ENCODE data around the gene LIN7C. TPM values are rescaled to one million over a fixed set of nuclear protein-coding genes. Genes with fewer than 3 reads are reported as not detected.

LIN7C gene
- total RNA-seq, 1 donor from 2014 or later = 26.0 TPM

GRCh38 chr11:27489092-27489491 is 17.5 kb downstream of the LIN7C start:
- H3K27ac Mint-ChIP-seq = no peak overlapping the region
- DNase-seq (ENCODE audit: low spot score in 2 of 2, unreplicated experiment in 2 of 2) = no peak
- no peaks in the 10 kb centered on the region for H3K4me1 Mint-ChIP-seq

GRCh38 chr11:27487706-27488105 is 18.9 kb downstream of the LIN7C start:
- H3K27me3 Mint-ChIP-seq (ENCODE audit: low read depth) = no peaks in the 10 kb centered on the region

More at GRCh38 chr11:27489092-27489491, 17.5 kb downstream of the LIN7C start:
- peaks cover 5% of the 10 kb centered on the region for H3K9me3 Mint-ChIP-seq
- TF ChIP-seq, protein P1, sequence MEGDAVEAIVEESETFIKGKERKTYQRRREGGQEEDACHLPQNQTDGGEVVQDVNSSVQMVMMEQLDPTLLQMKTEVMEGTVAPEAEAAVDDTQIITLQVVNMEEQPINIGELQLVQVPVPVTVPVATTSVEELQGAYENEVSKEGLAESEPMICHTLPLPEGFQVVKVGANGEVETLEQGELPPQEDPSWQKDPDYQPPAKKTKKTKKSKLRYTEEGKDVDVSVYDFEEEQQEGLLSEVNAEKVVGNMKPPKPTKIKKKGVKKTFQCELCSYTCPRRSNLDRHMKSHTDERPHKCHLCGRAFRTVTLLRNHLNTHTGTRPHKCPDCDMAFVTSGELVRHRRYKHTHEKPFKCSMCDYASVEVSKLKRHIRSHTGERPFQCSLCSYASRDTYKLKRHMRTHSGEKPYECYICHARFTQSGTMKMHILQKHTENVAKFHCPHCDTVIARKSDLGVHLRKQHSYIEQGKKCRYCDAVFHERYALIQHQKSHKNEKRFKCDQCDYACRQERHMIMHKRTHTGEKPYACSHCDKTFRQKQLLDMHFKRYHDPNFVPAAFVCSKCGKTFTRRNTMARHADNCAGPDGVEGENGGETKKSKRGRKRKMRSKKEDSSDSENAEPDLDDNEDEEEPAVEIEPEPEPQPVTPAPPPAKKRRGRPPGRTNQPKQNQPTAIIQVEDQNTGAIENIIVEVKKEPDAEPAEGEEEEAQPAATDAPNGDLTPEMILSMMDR (IDR thresholded peaks at IDR 0.05; ENCODE audit: unreplicated experiment) = no peak
- H3K36me3 Mint-ChIP-seq = peaks cover 34% of the 10 kb centered on the region
- H3K4me3 Mint-ChIP-seq = no peak overlapping the region
- no peaks in the 10 kb centered on the region for H3K27me3 Mint-ChIP-seq (ENCODE audit: low read depth)

GRCh38 chr11:27485930-27486773 is 20.4 kb downstream of the LIN7C start:
- Mint-ChIP-seq H3K9me3 (peaks cover 5% of the 10 kb centered on the region), H3K4me3 (no peak overlapping the region), H3K4me1 (peaks cover 3% of the 10 kb centered on the region), H3K27ac (no peak overlapping the region), H3K27me3 (ENCODE audit: low read depth) (no peaks in the 10 kb centered on the region), H3K36me3 (peaks cover 21% of the 10 kb centered on the region)
- DNase-seq (ENCODE audit: low spot score in 2 of 2, unreplicated experiment in 2 of 2) = no peak
- TF ChIP-seq, protein P1 (IDR thresholded peaks at IDR 0.05; ENCODE audit: unreplicated experiment) = peak; percentile 92

More at GRCh38 chr11:27487706-27488105, 18.9 kb downstream of the LIN7C start:
- H3K9me3 Mint-ChIP-seq = peaks cover 5% of the 10 kb centered on the region
- H3K4me1 Mint-ChIP-seq = peaks cover 2% of the 10 kb centered on the region
- TF ChIP-seq, protein P1 (IDR thresholded peaks at IDR 0.05; ENCODE audit: unreplicated experiment) = no peak
- no peak overlapping the region for H3K27ac Mint-ChIP-seq
- H3K36me3 Mint-ChIP-seq = peaks cover 32% of the 10 kb centered on the region
- DNase-seq (ENCODE audit: low spot score in 2 of 2, unreplicated experiment in 2 of 2) = no peak
- no peak overlapping the region for H3K4me3 Mint-ChIP-seq

DNA sequence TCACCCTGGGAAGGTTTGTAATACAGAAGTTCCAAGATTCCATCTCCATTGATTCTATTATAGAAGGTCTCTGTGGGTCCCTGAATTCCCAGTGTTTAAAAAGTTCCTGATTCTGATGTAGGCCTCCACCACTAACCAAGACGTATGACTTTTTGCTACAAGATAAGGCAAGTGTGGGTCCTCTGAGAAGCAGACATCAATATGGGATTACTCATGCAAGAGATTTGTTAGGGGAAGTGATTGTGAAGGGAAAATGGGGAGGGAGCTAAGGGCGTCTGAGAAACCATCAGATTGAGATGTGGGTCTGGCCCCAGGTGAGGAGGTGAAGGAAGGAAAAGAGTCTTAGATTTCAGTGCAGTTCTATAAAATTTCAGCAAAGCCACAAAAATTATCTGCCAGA is 23.8 kb downstream of the LIN7C start:
- Mint-ChIP-seq H3K27me3 (ENCODE audit: low read depth) (no peaks in the 10 kb centered on the region), H3K4me1 (peaks cover 3% of the 10 kb centered on the region), H3K27ac (no peak overlapping the region), H3K9me3 (no peaks in the 10 kb centered on the region), H3K36me3 (no peaks in the 10 kb centered on the region), H3K4me3 (no peak overlapping the region)
- TF ChIP-seq, protein P1 (IDR thresholded peaks at IDR 0.05; ENCODE audit: unreplicated experiment) = no peak
- DNase-seq (ENCODE audit: low spot score in 2 of 2, unreplicated experiment in 2 of 2) = no peak

GRCh38 chr11:27481992-27482391 is 24.6 kb downstream of the LIN7C start:
- H3K36me3 Mint-ChIP-seq = no peaks in the 10 kb centered on the region
- TF ChIP-seq, protein P1 (IDR thresholded peaks at IDR 0.05; ENCODE audit: unreplicated experiment) = no peak
- no peak for DNase-seq (ENCODE audit: low spot score in 2 of 2, unreplicated experiment in 2 of 2)
- H3K27ac Mint-ChIP-seq = no peak overlapping the region
- no peak overlapping the region for H3K4me3 Mint-ChIP-seq
- no peaks in the 10 kb centered on the region for H3K27me3 Mint-ChIP-seq (ENCODE audit: low read depth)
- H3K9me3 Mint-ChIP-seq = no peaks in the 10 kb centered on the region
- peaks cover 3% of the 10 kb centered on the region for H3K4me1 Mint-ChIP-seq

Data from mesothelial cell of epicardium (in vitro differentiated cells).